CD14-positive monocyte (primary cell): ENCODE data around the gene LDLRAD4. TPM values are rescaled to one million over a fixed set of nuclear protein-coding genes. Genes with fewer than 3 reads are reported as not detected.

Experiments used
- DNase-seq, 3 donors: peaks; one replicate each; pipeline ENCODE4 v3.0.0-alpha.2; 2011 to 2022
- H2AFZ ChIP-seq: 2 replicates; pipeline ENCODE4 v1.6.0; 2012; ENCODE audit warnings: mild to moderate bottlenecking, low read depth, low read length, inconsistent platforms; ENCODE audit not compliant: insufficient read depth, poor library complexity, severe bottlenecking
- H3K27ac ChIP-seq, 2 donors: 1 replicate in 1 of 2; 2 replicates in 1 of 2; pipeline ENCODE4 v1.5.1; 2012 to 2013; ENCODE audit warnings: low read length in 2 of 2, control low read depth in 1 of 2, inconsistent platforms in 1 of 2, low read depth in 1 of 2, mild to moderate bottlenecking in 1 of 2
- H3K27me3 ChIP-seq, 2 donors: one replicate each; pipeline versions ENCODE4 v1.6.0 to v1.6.1; 2011 to 2013; ENCODE audit warnings: low read length in 2 of 2; ENCODE audit not compliant: control insufficient read depth in 2 of 2, insufficient read depth in 2 of 2
- H3K36me3 ChIP-seq, 2 donors: replicated peaks in 1 of 2; 1 replicate in 1 of 2; 2 replicates in 1 of 2; pipeline versions ENCODE4 v1.5.1 to v1.6.1; 2012 to 2013; ENCODE audit warnings: low read length in 2 of 2, control low read depth in 1 of 2, inconsistent platforms in 1 of 2, mild to moderate bottlenecking in 1 of 2; ENCODE audit not compliant: insufficient read depth in 2 of 2, control insufficient read depth in 1 of 2
- H3K4me1 ChIP-seq, 2 donors: 1 replicate in 1 of 2; 2 replicates in 1 of 2; pipeline versions ENCODE4 v1.5.1 to v1.6.1; 2012 to 2013; ENCODE audit warnings: low read length in 2 of 2, control low read depth in 1 of 2, inconsistent platforms in 1 of 2, mild to moderate bottlenecking in 1 of 2, moderate library complexity in 1 of 2; ENCODE audit not compliant: insufficient read depth in 2 of 2, control insufficient read depth in 1 of 2
- H3K4me2 ChIP-seq: replicated peaks from 2 replicates; pipeline ENCODE3; 2012; ENCODE audit warnings: low read length, moderate library complexity, mild to moderate bottlenecking; ENCODE audit not compliant: poor library complexity, severe bottlenecking; ENCODE audit errors: extremely low read depth
- H3K4me3 ChIP-seq, 3 experiments: fragments of 200-600 bp in 1 of 3; sonication (generic) in 1 of 3; replicated peaks in 1 of 3; 1 replicate in 2 of 3; 2 replicates in 1 of 3; pipeline ENCODE4 v1.5.1; 2011 to 2013; ENCODE audit warnings: low read length in 3 of 3, mild to moderate bottlenecking in 3 of 3, control low read depth in 2 of 3, low read depth in 2 of 3, inconsistent platforms in 1 of 3, moderate library complexity in 1 of 3
- H3K79me2 ChIP-seq: 2 replicates; pipeline ENCODE4 v1.6.0; 2012; ENCODE audit warnings: mild to moderate bottlenecking, control low read depth, inconsistent platforms, low read length, moderate library complexity; ENCODE audit not compliant: insufficient read depth
- H3K9ac ChIP-seq: 2 replicates; pipeline ENCODE4 v1.6.0; 2017; ENCODE audit warnings: low read length, mild to moderate bottlenecking; ENCODE audit not compliant: insufficient read depth, poor library complexity, severe bottlenecking
- H3K9me3 ChIP-seq, 2 donors: replicated peaks in 1 of 2; 1 replicate in 1 of 2; 2 replicates in 1 of 2; pipeline versions ENCODE4 v1.5.1 to v1.6.1; 2012 to 2013; ENCODE audit warnings: low read length in 2 of 2, control low read depth in 1 of 2; ENCODE audit not compliant: control insufficient read depth in 1 of 2, insufficient read depth in 1 of 2
- H4K20me1 ChIP-seq: 2 replicates; pipeline ENCODE4 v1.6.0; 2012; ENCODE audit warnings: mild to moderate bottlenecking, low read length, control low read depth, moderate library complexity; ENCODE audit not compliant: insufficient read depth
- H3K27ac Mint-ChIP-seq, 7 donors: one replicate each; pipeline ENCODE4 v1.8.0; 2020; ENCODE audit warnings: mild to moderate bottlenecking in 7 of 7, mixed read lengths in 7 of 7, moderate library complexity in 6 of 7, inconsistent platforms in 2 of 7
- H3K27me3 Mint-ChIP-seq, 3 donors: one replicate each; pipeline ENCODE4 v1.8.0; 2021 to 2022; ENCODE audit warnings: low read depth in 3 of 3, mild to moderate bottlenecking in 3 of 3, mixed read lengths in 3 of 3, moderate library complexity in 3 of 3, inconsistent platforms in 1 of 3
- H3K36me3 Mint-ChIP-seq, 2 donors: one replicate each; pipeline ENCODE4 v1.8.0; 2020; ENCODE audit warnings: mixed read lengths in 2 of 2, inconsistent platforms in 1 of 2, mild to moderate bottlenecking in 1 of 2
- H3K4me1 Mint-ChIP-seq: one replicate; pipeline ENCODE4 v1.8.0; 2020; ENCODE audit warnings: mild to moderate bottlenecking, mixed read lengths
- H3K4me3 Mint-ChIP-seq, 2 donors: one replicate each; pipeline ENCODE4 v1.8.0; 2020; ENCODE audit warnings: mild to moderate bottlenecking in 2 of 2, mixed read lengths in 2 of 2, moderate library complexity in 1 of 2
- H3K9me3 Mint-ChIP-seq, 7 donors: one replicate each; pipeline ENCODE4 v1.8.0; 2020 to 2022; ENCODE audit warnings: mixed read lengths in 7 of 7, mild to moderate bottlenecking in 6 of 7, moderate library complexity in 6 of 7, inconsistent platforms in 2 of 7
- CTCF ChIP-seq: fragments of 200-600 bp; IDR thresholded peaks from one replicate; pipeline ENCODE4 v1.8.0; 2022; ENCODE audit warnings: antibody characterized with exemption, mild to moderate bottlenecking
- WGBS: methylation state at CpG from one replicate; pipeline ENCODE4 v1.1.5; 2013; ENCODE audit warnings: missing lambda C conversion rate; ENCODE audit not compliant: insufficient coverage; 5-methylcytosine and 5-hydroxymethylcytosine counted together
- intact Hi-C, 2 donors: fragments of 100-400 bp; cut with micrococcal nuclease; formaldehyde crosslinking; loops; one replicate each; pipeline versions ENCODE4 v1.15.0 to v1.15.1; 2023
- polyA plus RNA-seq, 3 donors: library from polyadenylated mRNA; depleted of rRNA in 1 of 3; unstranded in 2 of 3; stranded (reverse) in 1 of 3; fragments of 300-500 nt in 2 of 3; fragments of >200 nt in 1 of 3; fragmentation: Illumina TruSeq in 2 of 3; gene quantifications; 1 replicate in 2 of 3; 2 replicates in 1 of 3; pipeline ENCODE4 v1.2.3, GENCODE V29; 2012 to 2021

Gene LDLRAD4
- polyA plus RNA-seq, 3 donors, result 13.5 to 15.4 (median 13.8) TPM

- TF ChIP-seq CTCF, result no peak
- Mint-ChIP-seq H3K27ac (no peak overlapping the region), H3K36me3 (no peaks in the 10 kb centered on the region), H3K4me3 (no peak overlapping the region), H3K4me1 (no peaks in the 10 kb centered on the region), H3K9me3 (no peaks in the 10 kb centered on the region), H3K27me3 (peaks cover 0 to 2% (median 1%) of the 10 kb centered on the region in 3 donors)
- no peak for DNase-seq
- Histone ChIP-seq H2AFZ (no peak overlapping the region), H3K36me3 (no peaks in the 10 kb centered on the region), H3K9ac (no peak overlapping the region), H3K27me3 (no peaks in the 10 kb centered on the region), H3K27ac (no peak overlapping the region), H3K79me2 (no peaks in the 10 kb centered on the region), H3K9me3 (no peaks in the 10 kb centered on the region), H4K20me1 (peaks cover 4% of the 10 kb centered on the region), H3K4me1 (no peaks in the 10 kb centered on the region), H3K4me2 (no peak overlapping the region), H3K4me3 (no peak overlapping the region)
- intact Hi-C loops, result no loop called here
- WGBS, result 90% methylated on average over 3 of the region's 8 CpGs
Measured at GRCh38 chr18:13399511-13399910, 181.0 kb downstream of the LDLRAD4 start.

GRCh38 chr18:13400636-13401315, 182.2 kb downstream of the LDLRAD4 start:
- Histone ChIP-seq H3K4me3 (no peak overlapping the region), H3K4me2 (no peak overlapping the region), H3K79me2 (no peaks in the 10 kb centered on the region), H3K4me1 (no peaks in the 10 kb centered on the region), H3K9ac (no peak overlapping the region), H3K36me3 (no peaks in the 10 kb centered on the region), H3K27me3 (no peaks in the 10 kb centered on the region), H3K27ac (no peak overlapping the region), H4K20me1 (peaks cover 4% of the 10 kb centered on the region), H3K9me3 (no peaks in the 10 kb centered on the region), H2AFZ (no peak overlapping the region)
- TF ChIP-seq CTCF, result no peak
- 92% methylated on average over 9 of the region's 11 CpGs for WGBS
- H3K9me3 Mint-ChIP-seq, result no peaks in the 10 kb centered on the region
- H3K36me3 Mint-ChIP-seq, result no peaks in the 10 kb centered on the region
- intact Hi-C loops, result no loop called here
- H3K27ac Mint-ChIP-seq, result peak overlapping the region in 2 of 7 donors; percentile 10 to 41
- no peaks in the 10 kb centered on the region for H3K4me1 Mint-ChIP-seq
- DNase-seq, result no peak
- peaks cover 0 to 1% (median 0%) of the 10 kb centered on the region in 3 donors for H3K27me3 Mint-ChIP-seq
- H3K4me3 Mint-ChIP-seq, result no peak overlapping the region
